ENCODE data around the gene LRRTM4. TPM values are rescaled to one million over a fixed set of nuclear protein-coding genes. Genes with fewer than 3 reads are reported as not detected.
"Not testable (repeated sequence)": the region's sequence is repeated elsewhere in the genome, so short reads cannot be mapped to it uniquely, and the experiment has no call there.

LRRTM4 gene
- total RNA-seq, 4 donors from 2014 or later, result not detected

- H3K4me1 ChIP-seq, result no peaks in the 10 kb centered on the region
- H3K9me3 ChIP-seq, result peaks cover 0 to 9% (median 0%) of the 10 kb centered on the region in 3 donors
- H3K27ac ChIP-seq, result no peak overlapping the region
- intact Hi-C loops (cut with DNase I), result no loop called here
- 66 to 78% methylated on average over 6 of the region's 6 CpGs for WGBS, 2 donors
- no peaks in the 10 kb centered on the region for H3K36me3 ChIP-seq
- TF ChIP-seq, protein P1, sequence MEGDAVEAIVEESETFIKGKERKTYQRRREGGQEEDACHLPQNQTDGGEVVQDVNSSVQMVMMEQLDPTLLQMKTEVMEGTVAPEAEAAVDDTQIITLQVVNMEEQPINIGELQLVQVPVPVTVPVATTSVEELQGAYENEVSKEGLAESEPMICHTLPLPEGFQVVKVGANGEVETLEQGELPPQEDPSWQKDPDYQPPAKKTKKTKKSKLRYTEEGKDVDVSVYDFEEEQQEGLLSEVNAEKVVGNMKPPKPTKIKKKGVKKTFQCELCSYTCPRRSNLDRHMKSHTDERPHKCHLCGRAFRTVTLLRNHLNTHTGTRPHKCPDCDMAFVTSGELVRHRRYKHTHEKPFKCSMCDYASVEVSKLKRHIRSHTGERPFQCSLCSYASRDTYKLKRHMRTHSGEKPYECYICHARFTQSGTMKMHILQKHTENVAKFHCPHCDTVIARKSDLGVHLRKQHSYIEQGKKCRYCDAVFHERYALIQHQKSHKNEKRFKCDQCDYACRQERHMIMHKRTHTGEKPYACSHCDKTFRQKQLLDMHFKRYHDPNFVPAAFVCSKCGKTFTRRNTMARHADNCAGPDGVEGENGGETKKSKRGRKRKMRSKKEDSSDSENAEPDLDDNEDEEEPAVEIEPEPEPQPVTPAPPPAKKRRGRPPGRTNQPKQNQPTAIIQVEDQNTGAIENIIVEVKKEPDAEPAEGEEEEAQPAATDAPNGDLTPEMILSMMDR (IDR thresholded peaks at IDR 0.05), result no peak
- TF ChIP-seq POLR2A (IDR thresholded peaks at IDR 0.05), result no peak
- no peak for DNase-seq
- H3K4me3 ChIP-seq, result no peak overlapping the region
- H3K27me3 ChIP-seq, result no peaks in the 10 kb centered on the region
These were observed 821.3 kb downstream of the LRRTM4 start for GRCh38 chr2:76700894-76701293.

- H3K4me1 ChIP-seq; H3K27ac ChIP-seq; H3K27me3 ChIP-seq; H3K9me3 ChIP-seq; H3K4me3 ChIP-seq; H3K36me3 ChIP-seq; intact Hi-C loops (cut with DNase I); DNase-seq: not testable (repeated sequence)
- 89 to 96% methylated on average over 6 to 11 of the region's 33 CpGs for WGBS, 2 donors
These were observed 824.0 kb downstream of the LRRTM4 start for GRCh38 chr2:76697998-76698713.

Small RNA genes lying within 50 kb of the gene (small RNA-seq; reads per million reads assigned to genes)
- gene RNA5SP98, result 0.07 to 0.95 (median 0.50) reads per million in 4 donors

Measured in esophagus squamous epithelium (tissue), 5 donors.